GM18526 (cell line): ENCODE measurements around the gene GP9.

Experiments used
- POLR2A ChIP-seq: IDR thresholded peaks from 3 replicates; pipeline ENCODE4 v1.6.1; 2011; ENCODE audit not compliant: insufficient read length; ENCODE audit errors: extremely low read depth

GP9 gene

DNA sequence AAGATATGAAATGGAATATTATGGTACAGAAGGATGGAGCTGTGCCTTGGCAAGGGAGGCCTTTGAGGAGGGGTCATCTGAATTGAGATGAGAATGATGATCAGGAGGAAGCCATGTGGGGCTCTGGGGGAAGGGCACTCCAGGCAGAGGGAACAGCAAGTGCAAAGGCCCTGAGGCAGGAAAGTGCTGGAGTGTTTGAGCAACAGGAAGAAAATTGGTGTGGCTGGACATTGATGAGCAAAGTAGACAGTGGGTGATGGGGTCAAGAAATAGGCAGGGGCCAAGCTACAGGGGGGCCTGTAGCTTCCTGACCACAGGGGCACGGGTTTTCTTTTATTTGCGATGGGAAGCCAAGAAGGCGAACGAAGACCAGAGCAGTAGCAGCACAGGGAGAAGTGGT lies 3.3 kb upstream of the GP9 start:
- TF ChIP-seq POLR2A, result no peak

DNA sequence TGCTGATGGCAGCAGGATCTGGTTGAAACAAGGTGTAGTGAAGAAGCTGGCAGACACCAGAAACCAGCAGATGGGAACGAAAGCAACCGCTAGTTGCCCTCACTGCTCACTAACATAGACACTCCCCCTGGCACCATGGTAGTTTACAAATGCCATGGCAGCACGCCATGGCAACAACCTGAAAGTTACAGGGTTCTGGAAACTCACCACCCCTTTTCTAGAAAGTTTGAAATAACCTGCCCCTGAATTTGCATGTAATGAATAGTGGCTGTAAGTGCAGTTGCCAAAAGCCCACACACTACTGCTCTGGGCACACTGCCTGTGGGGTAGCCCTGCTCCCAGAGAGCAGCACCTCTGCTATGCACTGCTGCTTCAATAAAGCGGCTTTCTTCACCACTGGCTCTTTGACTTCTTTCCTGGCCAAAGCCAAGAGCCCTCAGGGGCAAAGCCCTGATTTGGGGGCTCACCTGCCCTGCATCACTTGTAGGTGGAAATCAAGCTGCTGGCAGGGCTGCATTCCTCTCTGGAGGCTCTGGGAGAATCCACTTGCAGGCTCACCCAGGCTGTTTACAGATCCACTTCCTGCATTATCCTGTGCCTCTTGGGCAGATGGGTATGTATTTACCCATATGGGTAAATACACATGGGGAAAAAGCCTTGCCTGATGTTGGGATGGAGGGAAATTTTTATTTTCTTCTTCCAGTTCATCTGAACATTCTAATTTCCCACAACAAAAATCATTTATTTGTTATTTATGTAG lies 2.0 kb upstream of the GP9 start:
- no peak for TF ChIP-seq POLR2A

DNA sequence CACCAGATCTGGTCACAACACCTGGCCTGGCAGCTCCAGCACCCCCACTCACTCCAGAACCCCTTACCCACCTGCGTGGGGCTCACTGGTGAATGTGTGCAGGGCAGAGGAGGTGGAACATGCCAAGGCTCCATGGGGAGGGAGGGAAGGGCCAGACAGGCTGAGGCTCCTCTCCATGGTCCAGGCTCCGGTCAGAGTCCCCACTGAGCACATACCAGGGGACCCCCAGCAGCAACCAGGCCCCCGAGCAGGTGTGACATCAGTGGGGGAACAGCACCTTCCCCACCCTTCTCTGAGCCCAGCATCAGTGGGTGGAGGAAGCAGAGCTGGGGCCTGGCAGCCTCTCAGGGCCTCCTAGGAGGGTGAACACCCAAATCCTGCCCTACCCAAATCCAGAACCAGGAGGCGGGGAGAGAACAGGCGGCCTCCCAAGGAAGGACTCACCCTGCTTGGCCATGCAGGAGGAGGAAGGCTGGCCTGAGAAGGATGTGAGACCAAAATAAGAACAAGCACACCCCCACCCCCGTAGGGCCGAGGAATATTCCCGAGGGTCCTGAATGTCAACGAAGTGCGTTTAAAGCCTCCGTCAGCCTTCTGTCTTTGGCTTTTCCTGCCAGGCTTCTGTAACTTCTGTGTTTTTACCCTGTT lies 1.1 kb upstream of the GP9 start:
- TF ChIP-seq POLR2A, result no peak

DNA sequence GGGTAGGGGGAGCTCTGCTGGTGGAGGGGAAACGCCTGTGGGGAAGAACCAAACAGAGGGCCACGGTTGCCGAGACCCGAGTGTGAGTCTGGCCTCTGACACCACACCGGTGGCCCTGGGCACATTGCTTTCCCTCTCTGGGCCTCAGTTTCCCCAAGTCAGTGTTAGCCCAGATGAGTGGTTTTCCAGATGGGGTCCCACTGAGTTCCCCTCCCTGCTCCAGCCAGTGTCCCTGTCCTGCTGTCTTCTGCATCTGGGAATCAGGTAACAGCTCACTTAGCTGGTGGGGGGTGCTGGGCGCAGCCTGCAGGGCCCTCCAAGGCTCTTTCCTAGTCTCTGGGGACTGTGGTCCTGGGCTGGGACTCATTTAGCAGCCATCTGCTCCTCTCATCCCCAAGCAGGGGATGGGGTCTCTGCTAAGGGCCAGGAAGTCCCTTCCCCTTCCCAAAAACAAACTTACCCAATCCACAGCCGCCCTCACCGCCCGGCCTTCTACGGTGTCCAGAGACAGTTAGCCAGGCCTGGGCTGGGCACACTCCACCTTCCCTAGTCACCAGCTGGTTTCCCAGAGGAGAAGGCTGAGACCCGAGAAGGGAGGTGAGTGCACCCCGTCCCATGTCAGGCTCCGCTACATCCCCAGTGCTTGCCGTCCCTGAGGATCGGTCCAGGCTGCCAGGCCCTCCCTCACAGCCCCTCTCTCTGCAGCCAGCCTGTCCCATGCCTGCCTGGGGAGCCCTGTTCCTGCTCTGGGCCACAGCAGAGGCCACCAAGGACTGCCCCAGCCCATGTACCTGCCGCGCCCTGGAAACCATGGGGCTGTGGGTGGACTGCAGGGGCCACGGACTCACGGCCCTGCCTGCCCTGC lies 676 bp downstream of the GP9 start:
- no peak for TF ChIP-seq POLR2A

DNA sequence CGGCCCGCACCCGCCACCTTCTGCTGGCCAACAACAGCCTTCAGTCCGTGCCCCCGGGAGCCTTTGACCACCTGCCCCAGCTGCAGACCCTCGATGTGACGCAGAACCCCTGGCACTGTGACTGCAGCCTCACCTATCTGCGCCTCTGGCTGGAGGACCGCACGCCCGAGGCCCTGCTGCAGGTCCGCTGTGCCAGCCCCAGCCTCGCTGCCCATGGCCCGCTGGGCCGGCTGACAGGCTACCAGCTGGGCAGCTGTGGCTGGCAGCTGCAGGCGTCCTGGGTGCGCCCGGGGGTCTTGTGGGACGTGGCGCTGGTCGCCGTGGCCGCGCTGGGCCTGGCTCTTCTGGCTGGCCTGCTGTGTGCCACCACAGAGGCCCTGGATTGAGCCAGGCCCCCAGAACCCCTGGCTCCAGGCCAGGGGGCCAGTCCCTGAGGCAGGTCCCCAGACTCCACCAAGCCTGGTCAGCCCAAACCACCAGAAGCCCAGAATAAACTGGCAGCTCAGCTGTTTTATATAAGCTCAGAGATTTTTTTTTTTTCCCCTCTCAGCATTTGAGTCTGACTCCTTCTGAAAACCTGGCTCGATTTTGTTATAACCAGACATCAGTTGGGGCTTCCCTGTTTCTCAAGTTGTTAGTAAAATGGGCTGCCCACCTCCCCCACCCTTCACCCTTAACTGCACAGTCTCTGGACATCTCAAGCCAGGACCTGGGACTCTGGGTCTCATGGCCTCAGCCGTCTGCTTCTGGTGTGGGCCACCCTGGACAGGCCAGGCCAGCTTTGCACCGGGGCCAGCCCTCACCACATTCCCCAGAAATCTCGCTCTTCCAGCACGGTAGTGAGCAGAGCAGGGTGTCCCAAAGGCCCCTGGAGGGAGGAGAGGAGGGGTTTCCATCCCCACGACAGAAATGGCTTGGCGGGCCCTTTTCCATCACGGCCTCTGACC lies 1.6 kb downstream of the GP9 start:
- no peak for TF ChIP-seq POLR2A

DNA sequence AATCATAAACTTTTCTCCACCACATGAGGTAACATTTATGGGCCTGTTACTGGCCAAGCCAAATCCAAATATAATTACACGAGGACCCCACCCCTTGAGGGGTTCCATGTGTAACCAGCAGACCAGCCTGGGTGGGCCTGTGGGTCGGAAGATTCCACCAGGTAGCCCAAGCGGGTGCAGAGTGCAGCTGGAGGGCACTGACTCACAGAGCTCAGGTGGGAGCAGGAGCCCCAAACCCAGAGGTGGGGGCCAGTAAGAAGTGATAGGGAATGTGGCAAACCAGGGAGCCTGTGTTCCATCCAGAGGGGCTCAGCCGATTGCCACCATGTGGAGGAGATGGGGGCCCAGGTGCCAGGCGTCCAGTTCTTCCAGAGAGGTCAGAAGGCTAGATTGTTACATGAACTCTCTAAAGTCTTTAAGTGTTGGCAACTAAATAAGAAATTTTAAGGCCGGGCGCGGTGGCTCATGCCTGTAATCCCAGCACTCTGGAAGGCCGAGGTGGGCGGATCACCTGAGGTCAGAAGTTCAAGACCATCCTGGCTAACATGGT lies 2.6 kb downstream of the GP9 start:
- no peak for TF ChIP-seq POLR2A

DNA sequence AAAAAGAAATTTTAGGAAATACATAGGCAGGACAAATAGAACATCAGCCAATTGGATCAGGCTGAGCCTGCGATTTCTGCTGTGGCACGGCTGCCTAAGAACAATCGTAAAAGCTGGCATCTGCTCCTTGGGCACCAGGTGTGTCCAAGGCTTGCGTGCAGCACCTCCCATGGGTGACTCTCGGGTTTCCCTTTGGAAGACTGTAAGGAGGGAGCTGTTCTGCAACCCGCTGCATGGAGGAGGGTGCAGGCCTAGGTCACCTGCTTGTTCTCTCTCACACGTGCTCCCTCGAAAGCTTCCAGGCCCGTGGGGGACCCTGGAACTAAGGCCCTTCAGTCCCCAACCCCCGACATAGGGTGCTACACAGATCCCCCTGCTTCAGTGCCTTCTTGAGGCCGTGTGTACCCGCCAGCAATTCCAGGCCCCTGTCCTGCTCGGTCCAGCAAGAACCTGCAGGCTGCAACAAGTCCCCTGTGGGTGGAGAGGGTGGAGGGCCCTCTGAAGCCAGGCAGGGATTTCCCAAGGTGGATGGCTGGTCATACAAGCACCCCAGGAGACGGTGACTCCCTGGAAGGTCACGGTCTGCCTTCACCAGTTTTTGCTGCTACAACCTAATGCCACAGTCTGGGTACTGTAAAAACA lies 3.4 kb downstream of the GP9 start:
- no peak for TF ChIP-seq POLR2A

DNA sequence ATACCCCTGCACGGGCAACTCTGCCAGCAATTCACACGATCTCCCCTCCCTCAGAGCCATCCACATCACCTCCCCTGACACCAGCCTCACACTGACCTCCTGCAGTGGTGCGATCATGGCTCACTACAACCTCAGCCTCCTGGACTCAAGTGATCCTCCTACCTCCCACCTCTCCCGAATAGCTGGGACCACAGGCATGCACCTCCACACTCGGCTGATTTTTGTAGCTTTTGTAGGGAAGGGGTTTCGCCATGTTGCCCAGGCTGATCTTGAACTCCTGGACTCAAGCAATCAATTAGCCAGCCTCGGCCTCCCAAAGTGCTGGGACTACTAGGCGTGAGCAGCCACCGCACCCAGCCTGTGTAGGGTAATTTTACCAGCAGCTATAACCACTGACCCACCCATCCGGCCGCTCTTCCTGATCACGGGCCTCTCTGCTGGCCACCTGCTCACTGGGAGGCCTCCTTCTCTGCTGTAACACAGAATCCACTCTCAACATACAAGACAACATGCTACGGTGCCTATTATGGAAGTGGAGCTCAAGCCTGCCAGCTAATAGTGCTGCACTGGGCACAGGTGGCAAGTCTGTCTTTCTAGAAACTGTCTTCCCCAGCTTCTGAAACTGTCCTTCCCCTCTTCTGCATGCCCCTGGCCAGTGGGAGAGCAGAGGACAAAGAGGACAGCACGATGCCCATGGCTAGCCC lies 4.6 kb downstream of the GP9 start:
- no peak for TF ChIP-seq POLR2A

DNA sequence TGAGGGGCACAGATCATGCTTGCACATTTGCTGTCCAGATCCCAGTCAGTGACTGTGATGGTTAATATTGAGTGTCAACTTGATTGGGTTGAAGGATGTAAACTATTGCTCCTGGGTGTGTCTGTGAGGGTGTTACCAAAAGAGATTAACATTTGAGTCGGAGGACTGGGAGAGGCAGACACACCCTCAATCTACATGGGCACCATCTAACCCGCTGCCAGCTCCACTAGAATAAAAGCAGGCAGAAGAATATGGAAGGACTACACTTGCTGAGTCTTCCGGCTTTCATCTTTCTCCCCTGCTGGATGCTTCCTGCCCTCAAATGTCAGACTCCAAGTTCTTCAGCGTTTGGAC lies 5.1 kb downstream of the GP9 start:
- TF ChIP-seq POLR2A, result no peak

DNA sequence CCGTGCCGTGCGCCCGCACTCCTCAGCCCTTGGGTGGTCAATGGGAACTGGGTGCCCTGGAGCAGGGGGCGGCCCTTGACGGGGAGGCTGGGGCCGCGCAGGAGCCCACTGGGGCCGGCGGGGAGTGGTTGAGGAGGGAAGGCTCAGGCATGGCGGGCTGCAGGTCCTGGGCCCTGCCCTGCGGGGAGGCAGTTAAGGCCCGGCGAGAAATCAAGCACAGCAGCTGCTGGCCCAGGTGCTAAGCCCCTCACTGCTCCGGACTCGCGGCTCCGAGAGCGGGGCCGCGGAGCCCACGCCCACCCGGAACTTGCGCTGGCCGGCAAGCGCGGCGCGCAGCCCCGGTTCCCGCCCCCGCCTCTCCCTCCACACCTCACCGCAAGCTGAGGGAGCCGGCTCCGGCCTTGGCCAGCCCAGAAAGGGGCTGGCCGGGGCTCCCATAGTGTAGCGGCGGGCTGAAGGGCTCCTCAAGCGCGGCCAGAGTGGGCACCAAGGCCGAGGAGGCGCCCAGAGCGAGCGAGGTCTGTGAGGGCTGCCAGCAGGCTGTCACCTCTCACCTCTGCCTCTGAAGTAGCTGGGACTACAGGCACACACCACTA lies 7.8 kb downstream of the GP9 start:
- no peak for TF ChIP-seq POLR2A

DNA sequence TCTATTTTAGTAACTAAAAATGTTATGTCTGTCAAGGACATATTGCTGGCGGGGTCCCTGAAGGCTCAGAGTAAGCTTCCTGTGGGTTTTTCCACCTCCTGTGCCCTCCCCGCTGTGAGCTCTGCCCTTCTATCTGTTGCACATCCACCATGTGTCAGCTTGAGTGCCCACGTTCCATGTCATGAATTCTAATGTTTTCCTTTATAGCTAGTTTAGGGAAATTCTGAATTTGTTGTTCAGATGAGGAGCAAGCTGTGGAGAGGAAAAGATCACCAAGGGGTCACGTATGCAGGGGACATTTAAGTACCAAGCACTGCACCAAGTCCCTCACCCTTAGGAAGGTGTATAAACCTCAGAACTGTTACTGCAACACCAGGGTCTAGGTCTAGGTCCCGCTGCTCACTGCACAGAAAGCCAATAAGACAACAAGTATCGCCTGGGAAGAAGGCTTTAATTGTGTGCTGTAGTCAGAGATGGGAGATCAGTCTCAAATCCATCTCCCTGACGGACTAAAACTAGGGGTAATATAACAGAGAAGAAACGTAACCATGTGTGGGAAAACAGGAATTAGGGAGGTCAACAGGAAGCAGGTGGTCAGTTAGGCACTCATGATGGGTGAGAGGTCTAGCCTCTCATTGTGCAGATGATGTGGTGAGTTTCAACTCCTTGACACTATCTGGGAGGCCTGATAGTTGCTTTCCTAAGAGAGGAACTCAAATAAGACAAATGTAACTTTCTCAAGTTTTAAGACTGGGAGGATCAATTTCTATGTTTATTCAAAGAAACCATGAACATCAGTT lies 9.7 kb downstream of the GP9 start:
- no peak for TF ChIP-seq POLR2A

DNA sequence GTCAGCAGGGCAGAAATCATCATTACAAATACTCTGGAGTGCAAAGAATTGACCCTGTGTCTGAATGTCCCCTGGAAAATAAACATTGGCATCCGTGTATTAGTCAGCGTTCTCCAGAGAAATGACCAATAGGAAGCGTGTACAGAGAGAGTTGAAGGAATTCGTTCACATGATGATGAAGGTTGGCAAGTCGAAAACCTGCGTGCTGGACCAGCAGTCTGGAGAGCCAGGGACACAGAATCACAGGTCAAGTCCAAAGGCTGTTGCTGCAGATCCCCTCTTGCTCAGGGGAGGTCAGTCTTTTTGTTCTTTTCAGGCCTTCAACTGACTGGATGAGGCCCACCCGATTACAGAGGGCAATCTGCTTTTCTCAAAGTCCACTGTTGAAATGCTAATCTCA lies 16.6 kb downstream of the GP9 start:
- no peak for TF ChIP-seq POLR2A

DNA sequence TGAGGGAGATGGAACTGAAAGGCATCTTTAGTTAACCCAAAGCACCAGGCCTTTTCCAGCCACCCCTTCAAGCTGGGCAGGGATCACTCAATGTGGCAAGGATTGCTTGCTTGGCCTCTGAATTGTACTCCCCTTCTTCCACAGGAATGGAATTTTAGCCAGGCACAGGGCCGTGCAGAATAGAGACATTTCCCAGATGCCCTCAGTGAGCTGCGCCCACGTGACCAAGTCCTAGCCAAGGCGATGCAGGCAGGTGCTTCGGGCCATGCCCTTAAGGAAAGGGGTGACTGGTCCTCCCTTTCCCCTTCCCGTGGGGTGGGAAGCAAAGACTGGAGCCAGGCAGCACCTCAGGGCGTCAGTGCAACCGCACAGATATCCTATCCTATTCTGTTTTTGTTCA lies 17.9 kb downstream of the GP9 start:
- no peak for TF ChIP-seq POLR2A

DNA sequence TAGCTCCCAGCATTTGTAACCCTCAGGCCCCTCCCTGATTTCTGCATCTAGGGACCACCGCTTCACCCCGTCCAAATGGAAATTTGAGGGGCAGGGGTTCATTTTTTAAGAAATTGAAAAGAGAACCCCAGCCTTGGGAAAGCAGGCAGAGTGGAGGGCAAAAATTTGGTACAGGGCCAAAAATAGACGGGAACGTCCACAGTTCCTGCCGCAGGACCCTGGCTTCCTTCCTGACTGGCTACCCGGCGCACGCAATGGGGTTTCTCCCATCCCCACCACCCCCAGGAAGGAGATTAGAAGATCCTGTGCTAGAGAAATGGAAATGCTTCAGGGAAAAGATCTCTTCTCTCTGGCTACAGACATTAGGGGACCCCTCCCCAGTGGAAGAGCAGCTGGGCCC lies 20.9 kb downstream of the GP9 start:
- no peak for TF ChIP-seq POLR2A
